A673 (cell line): Measurements from ENCODE around the gene CHAD.

ENCODE experiments used
- CTCF ChIP-seq: fragments of 300-800, 200-600 bp; sonication (generic); conservative IDR thresholded peaks from 2 replicates; pipeline ENCODE4 v1.5.1; 2017; ENCODE audit warnings: low read depth, mild to moderate bottlenecking, antibody characterized with exemption, low read length, moderate library complexity, mixed read lengths
- EZH2 ChIP-seq: fragments of 200-600 bp; sonication (generic); IDR thresholded peaks from 2 replicates; pipeline ENCODE4 v1.6.1; 2017; ENCODE audit warnings: borderline replicate concordance, low read depth, mild to moderate bottlenecking, mixed read lengths, antibody characterized with exemption, low read length; ENCODE audit not compliant: poor library complexity, severe bottlenecking

DNA sequence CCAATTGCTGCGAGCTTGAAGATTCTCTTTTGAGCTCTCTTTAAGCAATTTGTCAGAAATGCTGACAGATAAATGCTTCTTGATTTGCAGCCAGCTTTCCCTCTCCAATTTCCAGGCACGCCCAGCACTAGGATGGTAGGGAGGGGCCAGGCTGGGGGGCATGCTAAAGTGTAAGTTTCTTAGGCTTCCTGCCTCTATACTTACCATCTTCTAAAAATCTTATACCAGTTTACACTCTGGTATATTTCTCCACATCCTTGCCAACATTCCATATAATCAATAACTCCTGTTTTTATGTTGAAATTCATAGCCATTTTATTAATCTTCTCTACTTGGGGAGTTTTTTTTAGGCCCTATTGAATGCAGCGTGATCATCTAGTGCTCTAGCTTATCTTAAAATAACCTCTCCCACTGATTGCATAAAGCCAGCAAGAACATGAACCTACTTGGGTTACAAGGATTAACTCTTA, 25.1 kb downstream of the CHAD start:
- TF ChIP-seq CTCF = no peak
- TF ChIP-seq EZH2 = no peak
